Colon (tissue), 2 donors: ENCODE data around the gene ACTN4.
"Not testable (repeated sequence)": the region's sequence is repeated elsewhere in the genome, so short reads cannot be mapped to it uniquely, and the experiment has no call there.

ENCODE experiments used
- FAIRE-seq: peaks from 2 replicates; lab custom pipeline; 2012; peaks lifted over from hg19 to GRCh38; lab: Jason Lieb, UNC
- donor health status: control.
- donor health status: control.

The ACTN4 gene

DNA sequence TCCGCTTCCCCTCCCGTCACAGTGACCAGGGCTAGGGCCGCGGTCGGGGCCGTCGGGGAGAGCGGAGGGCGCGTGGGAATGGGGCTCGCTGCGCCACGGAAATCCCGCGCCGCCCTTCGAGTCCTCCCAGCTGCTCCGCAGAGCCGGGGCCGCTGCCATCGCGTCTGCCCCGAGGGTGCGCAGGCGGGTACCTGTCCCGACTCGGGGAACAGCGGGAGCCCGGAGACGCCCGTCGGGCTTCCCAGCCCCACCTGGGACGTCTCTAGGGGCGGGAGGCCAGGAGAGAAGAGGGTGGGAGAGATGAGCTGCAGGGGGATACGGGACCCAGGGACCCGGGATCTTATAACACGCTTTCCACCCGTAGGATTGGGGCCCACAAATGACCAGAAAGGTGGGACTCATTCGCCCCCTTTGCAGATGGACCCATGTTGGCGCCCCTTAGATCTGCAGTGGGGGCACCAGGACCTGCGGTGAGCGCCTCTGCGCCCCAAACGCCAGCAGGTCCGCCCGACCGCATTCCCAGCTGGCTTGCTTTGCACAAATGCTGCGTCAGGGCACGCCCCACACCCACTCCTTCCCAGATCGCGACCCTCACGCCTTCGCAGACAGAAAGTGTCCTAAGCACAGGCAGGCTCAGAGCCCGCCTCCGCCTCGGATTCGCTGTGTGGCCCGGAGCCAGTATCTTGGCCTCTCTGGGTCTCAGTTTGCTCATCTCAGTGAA is 122.9 kb downstream of the ACTN4 start:
- FAIRE-seq: not testable (repeated sequence)

GRCh38 chr19:38770949-38771275 is 123.5 kb downstream of the ACTN4 start:
- not testable (repeated sequence) for FAIRE-seq

DNA sequence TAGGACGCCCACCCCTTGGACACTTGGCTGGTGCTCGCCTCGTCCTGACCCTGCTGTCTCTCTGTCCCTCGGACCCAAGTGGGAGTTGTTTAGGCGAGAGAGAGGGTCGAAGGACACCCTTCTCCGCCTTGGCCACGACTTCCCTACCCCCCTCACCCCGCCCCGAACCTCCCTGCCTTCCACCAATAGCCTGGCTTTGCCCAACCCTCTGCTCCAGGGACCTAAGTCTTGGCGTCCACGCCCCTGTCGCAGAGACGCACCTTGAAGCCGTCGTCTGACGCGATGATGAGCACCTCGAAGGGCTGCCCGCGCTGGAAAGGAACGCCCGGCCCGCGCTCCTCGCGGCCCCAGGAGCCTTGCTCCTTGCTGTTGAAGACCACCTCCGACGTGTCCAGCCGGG is 124.1 kb downstream of the ACTN4 start:
- FAIRE-seq: not testable (repeated sequence)

- FAIRE-seq: no peak
These were observed 126.2 kb downstream of the ACTN4 start, which contains the start of gene LGALS7 for GRCh38 chr19:38773469-38774177. TSS of gene LGALS7 (minus strand) at chr19:38773517. CDS start at chr19:38773492, 25 bp downstream.

- no peak for FAIRE-seq
These were observed 126.9 kb downstream of the ACTN4 start for GRCh38 chr19:38774181-38774950.

GRCh38 chr19:38778733-38779132 is 131.3 kb downstream of the ACTN4 start:
- FAIRE-seq: no peak

DNA sequence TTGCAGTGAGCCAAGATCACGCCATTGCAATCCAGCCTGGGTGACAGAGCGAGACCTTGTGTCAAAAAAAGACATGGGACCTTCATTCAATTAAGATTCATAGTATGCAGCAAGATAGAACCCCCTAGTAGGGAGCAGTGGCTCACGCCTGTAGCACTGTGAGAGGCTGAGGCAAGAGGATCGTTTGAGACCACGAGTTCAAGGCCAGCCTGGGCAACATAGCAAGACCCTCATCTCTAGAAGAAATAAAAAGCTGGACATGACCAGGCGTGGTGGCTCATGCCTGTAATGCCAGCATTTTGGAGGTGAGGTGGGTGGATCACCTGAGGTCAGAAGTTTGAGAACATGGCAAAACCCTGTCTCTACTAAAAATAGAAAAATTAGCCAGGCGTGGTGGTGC is 133.0 kb downstream of the ACTN4 start:
- FAIRE-seq: no peak

DNA sequence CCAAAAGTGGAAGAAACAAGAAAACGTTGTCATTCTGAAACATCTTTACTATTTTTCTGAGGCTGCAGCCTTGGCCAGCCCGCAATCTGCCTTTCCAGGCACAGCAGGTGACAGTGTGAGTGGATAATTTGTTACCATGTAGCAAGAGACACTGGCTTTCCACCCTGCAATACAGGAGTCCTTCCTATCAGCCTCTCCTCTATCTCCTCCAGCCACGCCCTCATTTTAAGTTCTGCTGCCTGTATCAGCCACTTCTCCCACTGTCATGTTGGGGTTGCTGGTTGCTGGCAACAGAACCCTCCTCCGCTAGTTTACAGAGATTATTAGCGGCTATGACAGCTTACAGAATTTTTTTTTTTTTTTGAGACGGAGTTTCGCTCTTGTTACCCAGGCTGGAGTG is 133.6 kb downstream of the ACTN4 start:
- no peak for FAIRE-seq
